GM19324 (cell line): ENCODE results near the gene ZNF358.
"Not testable (repeated sequence)": the region's sequence is repeated elsewhere in the genome, so short reads cannot be mapped to it uniquely, and the experiment has no call there.

Experiments
- ATAC-seq: cut with Tn5 transposase; IDR thresholded peaks from one replicate; pipeline ENCODE4 v1.9.1; 2021; ENCODE audit warnings: mild to moderate bottlenecking, moderate library complexity; ENCODE audit not compliant: unreplicated experiment, low FRiP score

The ZNF358 gene

GRCh38 chr19:7534531-7535046 is 18.7 kb downstream of the ZNF358 start:
- ATAC-seq = no peak

GRCh38 chr19:7535047-7535997 is 19.4 kb downstream of the ZNF358 start, which contains the start of gene PNPLA6:
PNPLA6 (plus strand) TSS chr19:7535717; CDS start chr19:7535789, 72 bp downstream.
- ATAC-seq = peak; percentile 84

- no peak for ATAC-seq
Measured at GRCh38 chr19:7535998-7536695, 20.2 kb downstream of the ZNF358 start.

- not testable (repeated sequence) for ATAC-seq
Measured at GRCh38 chr19:7538990-7539389, 23.1 kb downstream of the ZNF358 start.

GRCh38 chr19:7539827-7540425 is 24.0 kb downstream of the ZNF358 start:
- no peak for ATAC-seq

GRCh38 chr19:7540761-7541474 is 25.0 kb downstream of the ZNF358 start:
- no peak for ATAC-seq

- ATAC-seq = no peak
Measured at GRCh38 chr19:7541475-7541824, 25.5 kb downstream of the ZNF358 start.

- no peak for ATAC-seq
Measured at GRCh38 chr19:7541828-7542443, 26.0 kb downstream of the ZNF358 start.

GRCh38 chr19:7542556-7543348 is 26.8 kb downstream of the ZNF358 start:
- ATAC-seq = no peak

GRCh38 chr19:7544626-7545025 is 28.7 kb downstream of the ZNF358 start:
- no peak for ATAC-seq

GRCh38 chr19:7545300-7545699 is 29.4 kb downstream of the ZNF358 start:
- no peak for ATAC-seq

GRCh38 chr19:7545904-7546303 is 30.0 kb downstream of the ZNF358 start:
- ATAC-seq = no peak

- ATAC-seq = no peak
Measured at GRCh38 chr19:7547159-7547558, 31.3 kb downstream of the ZNF358 start.

GRCh38 chr19:7549429-7550148 is 33.7 kb downstream of the ZNF358 start:
- ATAC-seq = no peak

GRCh38 chr19:7550169-7550770 is 34.4 kb downstream of the ZNF358 start:
- no peak for ATAC-seq

GRCh38 chr19:7550987-7551761 is 35.3 kb downstream of the ZNF358 start:
- ATAC-seq = no peak

- ATAC-seq = no peak
Measured at GRCh38 chr19:7552781-7553180, 36.9 kb downstream of the ZNF358 start.
